G401 (cell line): ENCODE results near the gene ZNF423. TPM values are rescaled to one million over a fixed set of nuclear protein-coding genes. Genes with fewer than 3 reads are reported as not detected.

Experiments
- DNase-seq: peaks from one replicate; pipeline ENCODE4 v3.0.0-alpha.2; 2015; ENCODE audit warnings: low spot score
- in situ Hi-C: cut with HindIII; loops from 2 replicates; pipeline ENCODE4 v1.10.0; 2016; ENCODE audit warnings: low sequenced_read_pairs, mixed read lengths
- total RNA-seq: library from RNA; depleted of rRNA; stranded (reverse); fragments of >200 nt; shearing (Covaris generic); gene quantifications from 2 replicates; pipeline ENCODE4 v1.2.3, GENCODE V29; 2014

The ZNF423 gene
- total RNA-seq, 1 experiment from 2014 or later = 0.07 TPM

GRCh38 chr16:49602201-49602975, 253.5 kb downstream of the ZNF423 start:
- in situ Hi-C loops = no loop called here
- peak; percentile 77 for DNase-seq

- DNase-seq = no peak
- in situ Hi-C loops = no loop called here
Measured at GRCh38 chr16:49601576-49601975, 254.3 kb downstream of the ZNF423 start.

- in situ Hi-C loops = no loop called here
- DNase-seq = no peak
Measured at GRCh38 chr16:49600976-49601375, 254.9 kb downstream of the ZNF423 start.

GRCh38 chr16:49600536-49600935, 255.4 kb downstream of the ZNF423 start:
- no peak for DNase-seq
- in situ Hi-C loops = no loop called here

- in situ Hi-C loops = no loop called here
- DNase-seq = no peak
Measured at GRCh38 chr16:49599704-49600103, 256.2 kb downstream of the ZNF423 start.

- DNase-seq = no peak
- in situ Hi-C loops = no loop called here
Measured at GRCh38 chr16:49599281-49599680, 256.6 kb downstream of the ZNF423 start.

GRCh38 chr16:49598383-49599170, 257.3 kb downstream of the ZNF423 start:
- in situ Hi-C loops = no loop called here
- no peak for DNase-seq

- in situ Hi-C loops = no loop called here
- no peak for DNase-seq
Measured at GRCh38 chr16:49597796-49598195, 258.1 kb downstream of the ZNF423 start.

GRCh38 chr16:49596648-49597291, 259.1 kb downstream of the ZNF423 start:
- no peak for DNase-seq
- in situ Hi-C loops = no loop called here

GRCh38 chr16:49596068-49596467, 259.8 kb downstream of the ZNF423 start:
- in situ Hi-C loops = no loop called here

GRCh38 chr16:49594685-49595498, 261.0 kb downstream of the ZNF423 start:
- in situ Hi-C loops = no loop called here
- DNase-seq = no peak

More at GRCh38 chr16:49596068-49596467, 259.8 kb downstream of the ZNF423 start:
- DNase-seq = no peak

GRCh38 chr16:49594153-49594552, 261.8 kb downstream of the ZNF423 start:
- in situ Hi-C loops = no loop called here

GRCh38 chr16:49593424-49594040, 262.4 kb downstream of the ZNF423 start:
- no peak for DNase-seq
- in situ Hi-C loops = no loop called here

More at GRCh38 chr16:49594153-49594552, 261.8 kb downstream of the ZNF423 start:
- no peak for DNase-seq

- in situ Hi-C loops = no loop called here
- DNase-seq = peak; percentile 37
Measured at GRCh38 chr16:49592546-49593423, 263.1 kb downstream of the ZNF423 start.

GRCh38 chr16:49590166-49590871, 265.6 kb downstream of the ZNF423 start:
- no peak for DNase-seq
- in situ Hi-C loops = no loop called here

- no peak for DNase-seq
- in situ Hi-C loops = no loop called here
Measured at GRCh38 chr16:49589544-49590031, 266.3 kb downstream of the ZNF423 start.

GRCh38 chr16:49588729-49589384, 267.1 kb downstream of the ZNF423 start:
- no peak for DNase-seq
- in situ Hi-C loops = no loop called here
